ENCODE measurements around the gene SDHAF3.
"Not testable (repeated sequence)": the region's sequence is repeated elsewhere in the genome, so short reads cannot be mapped to it uniquely, and the experiment has no call there.

Gene SDHAF3

GRCh38 chr7:97117372-97118188 lies at the start of gene SDHAF3:
Gene SDHAF3, plus strand, starts transcription at chr7:97117698. Its CDS starts 26 bp downstream, at chr7:97117724.
- peak; percentile 96 to 98 for DNase-seq (ENCODE audit: low read depth in 1 of 2, low spot score in 1 of 2)

GRCh38 chr7:97072025-97072424 lies 45.5 kb upstream of the SDHAF3 start:
- DNase-seq (ENCODE audit: low read depth in 1 of 2, low spot score in 1 of 2) = not testable (repeated sequence)

- no peak for DNase-seq (ENCODE audit: low read depth in 1 of 2, low spot score in 1 of 2)
Observed at GRCh38 chr7:97075928-97076327, 41.6 kb upstream of the SDHAF3 start.

DNA sequence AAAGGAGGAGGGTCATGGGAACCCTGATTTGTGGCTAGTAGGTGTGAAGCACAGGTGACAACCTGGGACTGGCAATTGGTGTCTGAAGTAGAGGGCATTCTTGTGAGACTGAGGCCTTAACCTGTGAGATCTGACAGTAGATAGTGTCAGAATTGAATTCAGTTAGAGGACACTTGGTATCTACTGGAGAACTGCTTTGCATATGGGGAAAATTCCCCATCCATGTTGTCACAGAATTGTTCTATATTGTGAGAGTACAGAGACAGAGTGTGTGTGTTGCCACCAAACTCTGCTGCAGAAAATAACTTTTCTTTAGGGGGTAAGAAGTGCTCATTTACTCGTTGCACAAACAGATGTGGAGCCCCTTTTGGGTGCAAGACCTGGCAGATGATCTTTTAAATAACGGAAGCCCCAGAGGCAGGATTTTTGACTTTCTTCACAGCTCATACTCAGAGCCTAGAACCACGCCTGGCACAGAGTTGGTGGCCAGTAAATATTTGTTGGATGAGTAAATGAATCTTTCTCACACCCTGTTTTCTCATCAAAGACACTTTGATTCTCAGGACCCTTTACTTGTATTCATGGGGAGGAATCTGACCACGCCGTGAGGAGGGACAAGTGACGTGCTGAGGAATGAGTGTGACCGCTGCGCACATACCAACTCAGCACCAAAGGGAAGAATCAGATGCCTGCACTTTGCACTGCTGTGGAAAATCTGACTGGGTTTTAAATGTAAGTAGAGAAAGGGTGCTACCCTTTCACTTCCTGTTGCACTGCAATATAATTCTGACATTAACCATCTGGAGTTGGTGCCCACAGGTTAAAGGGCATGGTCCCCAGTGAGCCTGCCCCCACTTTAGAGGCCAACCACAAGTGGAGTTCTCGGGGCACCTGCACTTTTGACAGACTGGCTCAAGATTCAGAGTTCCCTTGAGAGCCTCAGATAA lies 39.2 kb upstream of the SDHAF3 start:
- DNase-seq (ENCODE audit: low read depth in 1 of 2, low spot score in 1 of 2) = no peak

DNA sequence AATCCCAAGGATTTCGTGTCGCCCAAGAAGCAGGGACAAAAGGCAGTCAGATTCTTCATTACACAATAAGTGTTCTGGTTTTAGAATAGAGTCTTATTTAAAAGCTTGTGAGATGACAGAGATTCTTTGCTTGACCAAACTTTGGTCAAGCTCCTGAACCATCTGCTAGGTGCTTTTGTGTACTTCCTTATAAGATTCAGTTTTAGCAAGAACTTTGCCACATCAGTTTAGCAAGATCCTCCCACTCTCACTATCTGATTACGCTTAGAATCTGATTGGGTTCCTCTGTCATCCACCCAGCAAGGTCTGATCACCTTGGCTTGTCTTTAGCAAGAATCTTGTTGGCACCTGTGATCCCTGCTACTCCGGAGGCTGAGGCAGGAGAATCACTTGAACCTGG lies 38.2 kb upstream of the SDHAF3 start:
- no peak for DNase-seq (ENCODE audit: low read depth in 1 of 2, low spot score in 1 of 2)

GRCh38 chr7:97081521-97082300 lies 35.8 kb upstream of the SDHAF3 start:
- no peak for DNase-seq (ENCODE audit: low read depth in 1 of 2, low spot score in 1 of 2)

DNA sequence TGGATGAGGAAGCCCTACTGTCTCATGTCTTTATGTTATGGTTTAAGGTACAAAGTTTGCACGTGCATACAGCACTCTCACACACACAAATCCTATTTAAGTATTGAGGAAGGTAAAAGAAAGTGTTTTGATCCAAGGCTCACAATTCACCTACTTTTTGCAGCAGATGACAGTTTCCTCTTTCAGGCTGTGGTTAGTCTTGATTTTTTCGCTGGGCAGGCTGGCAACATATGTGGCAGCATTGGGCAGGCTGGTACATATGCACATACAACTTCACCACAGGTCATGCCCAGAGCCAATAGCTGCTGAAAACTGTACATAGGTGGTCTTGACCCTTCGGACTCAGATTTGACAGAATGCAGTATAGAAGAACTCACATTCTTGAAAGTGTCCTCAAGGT lies 29.1 kb upstream of the SDHAF3 start:
- DNase-seq (ENCODE audit: low read depth in 1 of 2, low spot score in 1 of 2) = no peak

GRCh38 chr7:97089771-97090170 lies 27.7 kb upstream of the SDHAF3 start:
- DNase-seq (ENCODE audit: low read depth in 1 of 2, low spot score in 1 of 2) = no peak

DNA sequence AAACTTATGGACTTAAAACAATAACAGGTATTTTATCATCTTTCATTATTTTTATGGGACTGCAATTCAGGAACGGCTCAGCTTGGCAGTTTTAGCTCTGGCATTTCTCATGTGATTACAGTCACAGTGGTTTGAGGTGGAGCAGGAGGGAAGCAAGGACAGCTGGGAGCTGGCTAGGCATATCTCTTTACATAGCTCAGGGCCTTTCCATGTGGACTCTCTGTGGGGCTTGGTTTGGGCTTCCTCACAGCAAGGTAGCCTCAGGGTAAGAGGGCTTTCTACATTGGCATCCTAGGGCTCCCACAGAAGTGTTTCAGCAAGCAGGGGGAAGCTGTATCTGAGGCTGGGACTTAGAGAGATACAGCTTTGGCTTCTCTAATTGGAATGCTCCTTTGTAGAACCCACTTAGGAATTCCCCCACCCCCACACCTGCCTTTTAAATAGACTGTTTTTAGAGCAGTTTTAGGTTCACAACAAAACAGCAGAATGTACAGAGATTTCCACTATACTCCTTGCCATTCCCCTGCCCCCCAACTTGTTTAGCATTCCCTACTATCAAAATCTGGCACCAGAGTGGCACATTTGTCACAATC lies 26.6 kb upstream of the SDHAF3 start:
- no peak for DNase-seq (ENCODE audit: low read depth in 1 of 2, low spot score in 1 of 2)

GRCh38 chr7:97094284-97094930 lies 23.1 kb upstream of the SDHAF3 start:
- no peak for DNase-seq (ENCODE audit: low read depth in 1 of 2, low spot score in 1 of 2)

DNA sequence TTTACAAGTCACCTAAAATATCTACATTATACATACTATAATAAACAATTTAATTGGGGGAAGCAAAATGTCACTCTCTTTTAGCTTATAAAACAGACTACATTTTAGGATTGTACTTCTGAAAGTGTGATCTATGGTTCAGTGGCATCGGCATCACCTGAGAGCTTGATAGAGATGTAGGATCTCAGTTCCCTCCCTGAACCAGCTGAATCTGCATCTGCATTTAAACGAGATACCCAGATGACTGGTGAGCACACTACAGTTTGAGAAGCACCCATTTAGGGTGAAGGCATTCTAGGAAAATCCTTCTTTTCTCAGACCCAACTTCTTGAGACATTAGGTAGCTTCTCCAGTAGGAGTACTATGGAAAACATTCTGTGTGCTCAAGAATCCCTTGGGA lies 21.5 kb upstream of the SDHAF3 start:
- DNase-seq (ENCODE audit: low read depth in 1 of 2, low spot score in 1 of 2) = no peak

GRCh38 chr7:97096661-97097060 lies 20.8 kb upstream of the SDHAF3 start:
- DNase-seq (ENCODE audit: low read depth in 1 of 2, low spot score in 1 of 2) = no peak

- peak; percentile 44 to 50 for DNase-seq (ENCODE audit: low read depth in 1 of 2, low spot score in 1 of 2)
Observed at GRCh38 chr7:97104719-97105238, 12.7 kb upstream of the SDHAF3 start.

DNA sequence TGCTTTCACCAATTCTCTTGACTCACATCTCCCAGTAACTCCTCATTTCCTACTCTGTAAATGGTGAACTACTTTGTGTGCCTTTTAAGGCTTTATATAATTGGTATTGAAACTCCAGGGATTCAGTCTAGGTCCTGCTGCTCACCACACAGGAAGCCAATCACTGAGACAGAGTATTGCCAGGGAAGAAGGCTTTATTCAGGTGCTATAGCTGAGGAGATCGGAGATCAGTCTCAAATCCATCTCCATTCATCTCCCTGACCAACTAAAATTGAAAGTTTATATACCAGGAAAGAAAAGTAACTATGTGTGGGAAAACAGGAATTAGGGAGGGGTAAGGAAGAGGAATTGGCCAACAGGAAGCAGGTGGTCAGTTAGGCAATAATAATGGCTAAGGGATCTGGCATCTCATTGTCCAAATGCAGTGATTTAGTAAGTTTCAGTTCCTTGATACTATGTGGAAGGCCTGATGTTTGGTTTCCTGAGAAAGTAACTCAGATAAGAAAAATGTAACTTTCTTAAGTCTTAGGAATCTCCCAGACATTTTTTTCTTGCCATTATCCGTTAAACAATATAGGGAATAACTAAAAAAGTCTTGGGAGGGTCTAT lies 10.2 kb upstream of the SDHAF3 start:
- DNase-seq (ENCODE audit: low read depth in 1 of 2, low spot score in 1 of 2) = no peak

DNA sequence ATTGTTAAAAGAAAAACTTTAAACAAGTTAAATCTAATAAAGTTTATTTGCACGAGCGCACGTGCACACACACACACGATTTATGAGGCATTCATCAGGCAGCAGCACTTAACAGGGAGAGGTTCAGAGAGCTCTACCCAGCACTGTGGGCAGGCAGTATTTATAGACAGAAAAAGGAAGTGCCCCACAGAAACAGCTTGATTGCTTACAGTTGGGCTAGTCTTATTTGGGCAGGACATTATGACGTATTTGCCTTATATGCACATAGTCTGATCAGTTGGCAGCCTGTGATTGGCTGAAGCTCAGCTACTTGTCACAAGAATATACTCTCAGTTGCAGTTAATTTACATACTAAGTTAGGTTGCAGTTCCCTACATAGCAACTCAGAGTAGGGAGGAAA lies 1.2 kb upstream of the SDHAF3 start:
- DNase-seq (ENCODE audit: low read depth in 1 of 2, low spot score in 1 of 2) = no peak

DNA sequence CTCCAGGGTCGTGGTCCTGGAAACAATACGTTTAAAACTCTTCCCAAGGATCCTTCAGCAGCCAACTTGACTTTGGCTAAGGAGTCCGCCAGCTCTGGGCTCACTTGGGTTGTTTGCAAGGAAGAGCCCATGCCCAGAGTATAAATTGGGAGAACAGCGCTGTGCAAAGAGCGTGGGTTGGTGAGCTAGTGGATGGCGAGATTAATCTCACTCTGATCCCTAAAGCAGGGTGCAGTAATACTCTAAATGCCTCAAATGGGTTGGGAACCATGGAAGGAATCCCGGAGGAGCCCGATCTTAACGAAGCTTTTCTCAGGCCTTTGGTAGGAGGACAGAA lies 495 bp upstream of the SDHAF3 start:
- no peak for DNase-seq (ENCODE audit: low read depth in 1 of 2, low spot score in 1 of 2)

DNA sequence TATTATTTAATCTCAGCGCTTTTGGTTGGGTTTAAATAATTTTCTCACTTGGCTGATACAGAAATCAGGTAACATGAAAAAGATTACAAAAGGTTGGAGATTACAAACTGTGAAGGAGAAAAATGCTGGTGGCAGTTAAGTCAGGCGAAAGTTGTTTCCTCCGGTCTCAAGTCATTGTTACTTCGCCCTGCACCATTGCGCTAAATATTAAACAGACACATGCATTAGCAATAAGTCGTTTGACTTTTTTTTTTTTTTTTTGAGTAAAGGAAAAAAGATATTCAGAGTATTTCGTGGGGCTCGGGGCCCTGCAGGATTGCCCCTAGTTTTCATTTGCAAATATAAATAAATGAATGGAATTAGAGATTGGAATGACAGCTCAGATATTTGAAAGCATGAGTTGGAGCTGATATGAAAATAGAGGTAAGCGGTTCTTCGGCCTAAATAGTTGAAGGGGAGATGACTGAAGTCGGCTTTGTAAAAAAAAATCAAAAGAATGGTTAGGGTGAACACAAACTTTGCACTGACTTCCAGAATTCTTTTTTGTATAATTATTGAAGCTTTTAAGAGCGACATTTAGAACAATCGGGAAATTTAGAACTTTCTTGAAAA lies 914 bp downstream of the SDHAF3 start:
- no peak for DNase-seq (ENCODE audit: low read depth in 1 of 2, low spot score in 1 of 2)

DNA sequence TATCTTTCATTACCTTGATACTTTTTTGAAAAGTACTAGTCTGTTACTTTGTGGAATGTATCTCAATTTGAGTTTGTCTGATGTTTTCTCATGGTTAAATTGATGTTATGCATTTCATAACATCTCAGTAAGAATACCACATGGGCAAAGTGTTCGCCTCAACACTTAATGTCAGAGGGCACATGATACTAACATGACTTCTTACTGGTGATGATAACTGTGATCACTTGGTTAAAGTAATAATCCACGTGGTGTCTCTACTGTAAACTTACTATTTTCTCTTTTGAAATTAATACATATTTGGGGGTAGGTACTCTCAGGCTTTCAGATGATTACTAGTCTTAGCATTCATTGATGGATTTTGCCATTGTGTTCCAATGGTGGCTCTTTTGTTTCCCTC lies 2.2 kb downstream of the SDHAF3 start:
- DNase-seq (ENCODE audit: low read depth in 1 of 2, low spot score in 1 of 2) = no peak

- DNase-seq (ENCODE audit: low read depth in 1 of 2, low spot score in 1 of 2) = no peak
Observed at GRCh38 chr7:97120713-97121457, 3.4 kb downstream of the SDHAF3 start.

All from activated CD4-positive, alpha-beta T cell treated with anti-CD3 and anti-CD28 coated beads, Interleukin-2, amount 50 U/mL, for 24 hours (primary cell).